Measurements from ENCODE around the gene OBSCN.

Gene OBSCN

DNA sequence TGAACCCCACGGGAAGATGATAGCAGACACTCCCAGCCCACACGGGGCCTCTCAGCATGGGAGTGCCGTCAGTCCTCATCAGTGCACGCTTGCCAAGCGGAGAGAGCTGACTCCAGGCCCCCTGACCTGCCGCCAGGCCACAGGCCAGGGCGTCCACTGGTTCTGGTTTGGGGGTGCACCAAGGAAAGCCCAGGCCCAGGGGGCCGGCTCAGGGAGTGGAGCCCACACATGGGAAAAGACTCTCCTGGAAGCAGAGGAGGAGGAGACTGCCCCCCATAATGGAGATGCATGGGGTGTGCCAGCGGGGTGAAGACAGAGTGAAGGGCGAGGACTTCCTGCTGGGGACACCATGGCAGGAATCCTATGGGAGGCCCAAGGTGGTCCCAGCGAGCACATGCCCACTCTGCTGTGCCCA lies 192.4 kb downstream of the OBSCN start:
- DNase-seq (ENCODE audit: low read depth in 2 of 2), result no peak

DNA sequence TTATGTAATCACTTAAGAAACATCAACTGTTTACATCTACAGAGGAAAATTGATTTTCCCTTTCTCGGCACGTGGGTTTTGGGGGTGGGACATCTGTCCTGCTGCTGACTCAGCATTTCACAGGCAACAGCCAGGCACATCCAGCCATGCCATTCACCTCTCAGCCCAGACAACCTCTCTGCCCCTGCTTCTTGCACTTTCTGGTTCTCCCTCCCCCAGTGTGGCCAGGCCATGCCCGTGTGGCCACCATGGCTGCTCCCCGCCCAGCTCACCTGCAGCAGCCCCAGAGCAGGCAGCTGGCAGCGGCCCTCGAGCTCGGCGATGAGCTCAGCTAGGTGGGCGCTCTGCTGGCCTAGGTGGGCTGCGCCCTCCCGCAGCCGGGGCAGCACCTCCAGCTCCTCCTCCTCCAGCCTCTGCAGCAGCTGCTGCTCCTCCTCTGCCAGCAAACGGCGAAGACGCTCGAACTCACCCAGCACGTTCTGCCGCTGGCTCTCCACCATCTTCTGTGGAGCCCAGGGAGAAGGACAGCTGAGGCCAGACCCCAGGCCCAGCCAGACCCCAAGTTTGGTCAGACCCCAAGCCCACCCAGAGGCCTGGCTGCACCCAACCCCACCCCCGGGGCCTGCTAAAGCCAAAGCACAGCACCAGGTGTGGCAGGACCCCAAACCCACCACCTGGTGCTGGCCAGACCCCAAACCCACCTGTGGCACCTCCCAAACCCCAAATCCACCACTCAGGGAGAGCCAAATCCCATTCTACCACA lies 193.0 kb downstream of the OBSCN start:
- no peak for DNase-seq (ENCODE audit: low read depth in 2 of 2)

DNA sequence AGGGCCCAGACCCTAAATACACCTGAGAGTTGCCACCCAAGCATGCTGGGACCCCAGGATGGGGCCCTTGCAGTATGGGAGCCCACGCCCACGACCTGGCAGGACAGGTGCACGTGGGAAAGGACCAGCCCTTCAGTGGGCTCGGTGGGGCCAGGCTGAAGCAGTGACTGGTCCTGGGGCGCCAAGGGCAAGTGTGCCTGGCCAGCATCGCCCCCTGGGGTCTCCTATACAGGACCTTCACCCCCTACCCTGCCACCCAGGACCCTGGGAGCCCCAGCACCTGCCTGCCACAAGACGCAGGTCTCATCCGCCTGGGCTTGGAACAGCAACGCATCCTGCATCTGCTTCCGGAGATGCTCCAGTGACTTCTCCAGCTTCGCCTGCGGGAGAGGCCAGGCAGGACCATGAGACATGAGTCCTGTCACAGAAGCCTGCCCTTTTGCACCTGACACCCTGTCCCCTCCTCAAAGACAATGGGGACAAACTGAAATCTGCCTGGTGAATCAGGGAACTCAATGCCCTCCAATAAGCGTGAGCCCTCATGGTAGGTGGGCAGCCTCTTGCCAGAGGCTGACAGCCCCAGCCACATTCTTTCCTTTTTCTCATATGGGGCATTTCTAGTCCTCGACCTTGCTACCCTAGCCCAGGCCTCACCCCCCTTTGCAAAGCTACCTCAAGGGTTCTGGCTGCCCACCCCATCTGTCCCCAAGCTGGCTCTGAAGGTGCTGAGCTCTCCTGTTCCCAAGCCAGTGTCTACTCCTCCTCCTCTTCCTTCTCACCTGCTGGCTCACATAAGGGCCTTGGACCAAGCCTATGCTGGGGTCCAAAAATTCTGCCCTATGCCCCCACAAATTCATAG lies 194.2 kb downstream of the OBSCN start:
- DNase-seq (ENCODE audit: low read depth in 2 of 2), result no peak

DNA sequence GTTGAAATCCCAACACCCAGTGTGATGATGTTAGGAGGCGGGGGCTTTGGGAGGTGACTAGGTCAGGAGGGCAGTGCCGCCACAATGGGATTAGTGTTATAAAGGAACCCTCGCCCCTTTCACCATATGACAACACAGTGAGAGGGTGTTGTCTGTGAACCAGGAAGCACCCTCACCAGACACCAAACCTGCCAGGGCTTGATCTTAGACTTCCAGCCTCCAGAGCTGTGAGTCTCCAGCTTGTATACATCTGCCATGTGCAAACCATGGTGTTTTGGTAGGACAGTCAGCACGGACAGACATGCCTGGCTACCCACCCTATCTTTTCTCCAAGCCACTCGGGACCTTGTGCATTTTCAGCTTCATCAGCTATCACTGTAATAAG lies 194.8 kb downstream of the OBSCN start:
- DNase-seq (ENCODE audit: low read depth in 2 of 2), result no peak

DNA sequence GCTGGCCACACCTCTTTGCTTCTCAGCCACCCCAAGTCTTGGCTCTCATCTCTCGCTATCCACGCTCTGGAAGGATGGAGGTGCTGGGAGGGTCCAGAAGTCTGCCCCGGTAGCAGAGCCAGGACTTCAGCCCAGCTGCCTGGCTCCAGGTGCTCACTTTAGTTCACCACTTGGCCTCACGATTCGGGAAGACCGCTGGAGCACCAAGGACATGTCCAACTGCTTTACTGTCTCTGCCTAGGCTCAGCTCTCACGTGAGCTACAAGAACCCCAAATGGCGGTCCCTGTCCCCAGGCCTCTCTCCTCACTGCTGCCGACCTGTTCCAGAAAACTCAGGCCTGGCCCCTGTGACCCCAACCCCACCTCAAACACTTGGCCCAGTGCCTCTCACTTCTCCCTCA lies 195.4 kb downstream of the OBSCN start:
- no peak for DNase-seq (ENCODE audit: low read depth in 2 of 2)

DNA sequence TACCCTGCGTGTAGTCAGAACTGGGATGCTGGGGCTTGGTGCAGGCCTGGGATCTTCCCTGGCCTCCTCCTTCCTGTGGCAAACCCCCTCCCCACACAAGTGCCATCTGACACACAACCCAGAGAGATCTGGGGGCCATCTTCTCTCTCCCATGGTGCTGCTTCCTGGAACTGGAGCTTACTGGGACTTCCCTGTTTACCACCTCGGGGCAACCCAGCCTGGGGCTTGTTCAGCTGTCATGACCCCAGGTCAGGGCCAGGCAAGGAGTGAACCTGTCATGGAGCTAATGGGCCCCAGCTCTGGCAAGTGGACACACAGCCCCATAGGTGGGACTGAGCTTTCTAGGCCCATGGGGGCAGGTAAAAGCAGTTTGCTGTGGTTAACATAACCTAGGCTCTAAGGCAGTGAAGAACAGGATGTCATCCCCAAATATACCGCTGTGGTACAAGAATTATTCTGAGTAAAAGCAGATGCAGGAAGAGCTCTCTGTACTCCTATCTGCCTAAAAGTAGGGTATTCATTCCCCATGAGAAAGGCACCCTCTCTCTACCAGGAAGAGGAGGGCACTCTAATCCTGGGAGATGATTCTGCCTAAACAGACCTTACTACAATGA lies 196.4 kb downstream of the OBSCN start:
- DNase-seq (ENCODE audit: low read depth in 2 of 2), result no peak

DNA sequence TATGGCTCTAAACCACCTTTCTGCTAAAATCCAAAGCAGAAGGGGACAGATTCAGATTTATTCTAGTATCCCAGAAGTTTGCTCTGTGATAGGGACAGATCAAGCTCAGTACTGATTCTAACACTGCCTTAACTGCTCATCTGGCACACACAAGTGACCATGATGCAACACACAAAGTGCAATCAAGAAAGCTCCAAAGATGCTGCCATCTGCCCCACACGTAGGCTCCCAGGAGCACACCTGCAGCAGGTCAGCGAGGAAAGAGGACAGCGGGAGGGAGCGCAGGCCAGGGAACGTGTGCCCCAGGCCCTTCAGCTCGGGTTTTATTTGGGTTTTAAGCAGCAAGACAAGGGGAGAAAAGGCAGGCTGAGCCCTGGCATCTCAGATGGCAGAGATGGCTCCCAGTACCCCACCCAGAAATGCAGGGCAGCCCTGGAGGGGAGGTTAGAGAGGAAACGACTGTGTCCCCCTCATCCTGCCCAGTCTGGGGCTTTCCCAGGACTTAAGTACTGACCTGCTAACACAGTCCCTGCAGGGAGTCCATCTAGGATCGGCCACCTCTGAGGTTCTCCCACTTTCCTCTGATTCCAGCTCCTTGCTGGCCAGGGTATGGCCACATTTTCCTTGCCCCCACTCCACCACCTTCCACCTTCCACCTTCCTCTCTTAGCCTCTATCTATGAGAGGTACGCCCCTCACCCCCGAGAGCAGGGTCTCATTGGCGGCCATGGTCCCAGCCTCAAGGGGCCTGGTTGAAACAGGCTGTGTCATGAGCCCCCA lies 197.5 kb downstream of the OBSCN start:
- DNase-seq (ENCODE audit: low read depth in 2 of 2), result no peak

DNA sequence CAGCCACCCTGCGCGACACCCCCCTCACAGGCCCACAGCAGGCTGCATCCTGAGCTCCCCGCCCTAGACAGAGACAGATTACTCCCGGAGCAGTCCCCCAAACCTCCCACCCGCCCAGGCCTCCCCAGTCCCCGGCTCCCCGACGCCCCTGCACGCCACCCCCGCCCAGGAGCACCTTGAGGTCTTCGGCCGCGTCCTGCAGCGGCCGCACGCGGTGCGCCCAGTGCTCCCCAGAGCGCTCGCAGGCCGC lies 198.1 kb downstream of the OBSCN start:
- no peak for DNase-seq (ENCODE audit: low read depth in 2 of 2)

DNA sequence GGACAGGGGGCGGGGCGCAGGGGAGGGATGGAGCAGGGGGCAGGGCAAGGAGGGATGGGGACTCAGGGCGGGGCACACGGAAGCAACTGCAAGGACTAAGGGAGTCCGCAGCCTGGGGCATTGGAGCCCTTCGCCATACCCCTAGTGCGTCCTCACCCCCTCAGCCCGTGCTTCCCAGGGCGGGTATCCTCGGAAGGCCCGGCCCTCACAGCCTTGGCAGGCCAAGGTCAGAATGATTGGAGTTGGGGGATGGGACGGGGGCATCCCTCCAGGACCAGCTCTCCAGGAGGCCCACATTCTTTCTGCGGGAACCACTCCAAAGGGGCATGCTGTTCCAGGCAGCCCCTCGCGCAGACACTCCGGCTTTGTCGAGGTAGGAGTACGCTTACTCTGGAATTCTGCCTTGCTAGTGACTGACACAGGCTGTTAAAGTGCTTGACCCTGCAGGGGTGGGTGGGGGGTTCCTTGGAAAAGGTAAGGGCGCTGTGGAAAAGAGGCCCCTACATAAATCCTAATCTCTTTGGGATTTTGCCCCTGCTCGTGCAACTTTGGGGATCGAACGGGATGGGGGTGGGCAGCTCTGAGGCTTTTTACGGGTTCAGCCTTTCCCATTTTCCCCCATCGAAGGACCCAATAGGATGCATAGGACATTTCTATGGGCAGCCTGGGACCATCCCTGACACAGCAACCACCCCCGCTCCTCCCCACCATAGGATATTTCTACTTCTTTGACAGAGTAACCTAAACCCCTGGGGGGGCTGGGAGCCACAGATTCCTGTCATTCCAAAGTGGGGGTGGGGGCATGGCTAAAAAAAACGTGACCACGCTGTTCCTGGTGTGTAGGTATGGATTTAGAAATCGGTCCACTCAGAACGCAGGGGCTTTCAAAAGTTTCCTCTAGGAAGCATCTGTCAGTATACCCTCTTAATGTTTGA lies 199.5 kb downstream of the OBSCN start:
- DNase-seq (ENCODE audit: low read depth in 2 of 2), result no peak

DNA sequence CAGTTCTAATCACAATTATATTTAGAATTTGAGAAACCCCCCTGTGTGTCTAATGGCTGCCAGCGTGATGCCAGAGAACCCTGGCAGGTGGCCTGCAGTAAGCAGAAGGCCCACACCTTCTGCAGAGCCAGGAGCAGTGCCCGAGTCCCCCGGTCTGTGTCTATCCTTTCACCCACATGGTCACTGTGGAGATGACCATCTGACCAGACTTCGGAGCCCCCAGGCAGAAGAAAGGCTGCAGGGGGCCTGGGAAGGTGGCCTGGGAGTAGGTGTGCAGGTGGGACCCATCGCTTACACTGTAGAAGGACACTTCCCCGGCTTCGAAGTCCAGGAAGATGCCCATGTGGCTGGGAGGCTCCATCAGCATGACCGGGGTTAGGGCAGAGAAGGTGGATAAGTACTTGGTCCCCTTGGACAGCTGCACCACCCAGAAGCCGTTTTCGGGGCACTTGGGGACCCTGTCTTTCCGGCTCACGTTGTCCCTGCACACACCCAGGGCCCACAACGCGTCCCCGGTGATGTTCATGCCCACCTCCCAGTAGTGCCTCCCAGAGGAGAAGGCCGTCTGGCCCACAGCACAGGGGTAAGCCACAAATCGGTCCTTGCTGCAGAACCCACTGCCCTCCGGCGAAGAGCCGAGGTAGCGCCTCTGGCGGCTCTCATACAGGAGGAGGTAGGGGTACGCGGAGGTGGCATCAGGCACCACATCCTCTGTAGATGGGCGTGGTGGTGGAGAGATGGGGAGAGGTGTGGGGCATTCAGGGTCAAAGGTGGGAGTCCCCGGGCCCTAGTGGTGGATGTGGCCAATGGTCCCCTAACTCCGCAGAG lies 200.4 kb downstream of the OBSCN start:
- DNase-seq (ENCODE audit: low read depth in 2 of 2), result no peak

DNA sequence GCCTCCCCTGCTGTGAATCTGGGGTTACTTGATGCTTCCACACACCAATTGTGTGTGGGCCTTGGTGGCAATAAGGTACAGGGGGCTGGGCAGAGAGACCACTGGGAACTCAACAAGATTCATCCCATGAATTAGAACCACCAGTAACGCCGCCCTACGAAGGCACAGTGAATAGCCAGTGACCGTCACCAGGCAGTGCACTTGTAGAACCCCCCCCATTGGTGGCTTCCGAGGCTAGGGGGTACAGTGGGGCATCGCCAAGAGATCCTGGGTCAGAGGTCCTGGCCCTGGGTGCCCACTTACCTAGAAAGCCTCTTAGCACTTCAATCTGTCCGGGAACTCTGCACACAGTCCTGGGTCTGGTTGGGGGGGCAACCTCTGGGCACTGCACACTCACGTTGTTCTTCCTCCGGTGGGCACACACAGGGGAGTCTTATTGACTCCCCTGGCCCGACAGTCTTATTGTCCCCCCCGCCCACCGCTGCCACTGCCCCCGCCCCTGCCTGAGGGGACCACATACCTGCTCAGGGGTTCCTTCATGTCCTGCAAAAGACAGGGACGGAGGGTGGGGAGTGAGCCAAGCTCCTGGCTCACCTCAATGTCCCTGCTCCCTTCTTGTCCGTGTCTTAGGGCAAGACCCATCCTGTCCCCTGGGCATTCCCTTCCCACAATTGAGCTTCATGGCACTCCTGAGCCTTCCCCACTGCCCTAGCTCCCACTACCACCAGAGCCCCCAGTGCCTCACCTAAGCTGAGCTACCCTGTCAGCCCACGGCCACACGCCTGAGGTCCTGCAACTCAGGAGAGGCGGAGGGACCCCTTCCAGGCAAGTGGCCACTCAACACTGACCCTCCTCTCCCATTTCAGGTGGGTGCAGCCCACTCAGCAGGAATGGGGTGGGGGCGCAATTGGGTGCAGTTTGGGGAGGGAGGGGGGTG lies 201.3 kb downstream of the OBSCN start:
- no peak for DNase-seq (ENCODE audit: low read depth in 2 of 2)

DNA sequence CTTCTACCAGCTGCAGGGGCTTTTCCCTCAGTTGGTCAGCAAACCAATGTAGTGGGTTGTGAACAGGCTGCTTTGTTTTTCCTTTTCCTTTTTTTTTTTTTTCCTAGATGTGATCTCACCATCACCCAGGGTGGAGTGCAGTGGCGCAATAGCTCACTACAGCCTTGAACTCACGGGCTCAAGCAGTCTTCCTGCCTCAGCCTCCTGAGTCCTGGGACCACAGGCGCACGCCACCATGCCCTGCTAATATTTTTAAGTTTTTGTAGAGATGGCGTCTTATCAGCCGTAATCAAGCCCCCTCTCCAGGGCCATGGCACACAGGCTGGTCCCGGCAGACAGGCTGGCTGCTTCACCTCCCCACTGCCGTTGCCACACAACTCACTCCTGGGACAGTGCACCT lies 202.2 kb downstream of the OBSCN start:
- DNase-seq (ENCODE audit: low read depth in 2 of 2), result no peak

DNA sequence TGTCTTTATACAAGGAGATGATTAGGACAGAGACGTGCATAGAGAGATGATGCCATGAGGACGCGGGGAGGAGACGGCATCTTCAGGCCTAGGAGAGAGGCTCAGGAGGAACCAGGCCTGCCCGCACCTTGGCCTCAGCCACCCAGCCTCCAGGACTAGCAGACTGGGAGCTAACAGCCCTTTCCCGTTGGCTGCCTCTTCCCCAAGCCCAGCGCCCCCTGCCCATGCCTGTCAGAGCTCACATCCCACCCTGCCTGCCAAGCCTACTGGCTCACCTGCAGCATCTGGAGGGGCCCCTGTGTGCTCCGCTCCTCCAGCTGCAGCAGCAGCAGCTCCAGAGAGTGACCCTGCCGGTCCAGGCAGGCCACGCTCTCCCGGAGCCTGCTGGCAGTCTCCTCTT lies 202.8 kb downstream of the OBSCN start:
- no peak for DNase-seq (ENCODE audit: low read depth in 2 of 2)

DNA sequence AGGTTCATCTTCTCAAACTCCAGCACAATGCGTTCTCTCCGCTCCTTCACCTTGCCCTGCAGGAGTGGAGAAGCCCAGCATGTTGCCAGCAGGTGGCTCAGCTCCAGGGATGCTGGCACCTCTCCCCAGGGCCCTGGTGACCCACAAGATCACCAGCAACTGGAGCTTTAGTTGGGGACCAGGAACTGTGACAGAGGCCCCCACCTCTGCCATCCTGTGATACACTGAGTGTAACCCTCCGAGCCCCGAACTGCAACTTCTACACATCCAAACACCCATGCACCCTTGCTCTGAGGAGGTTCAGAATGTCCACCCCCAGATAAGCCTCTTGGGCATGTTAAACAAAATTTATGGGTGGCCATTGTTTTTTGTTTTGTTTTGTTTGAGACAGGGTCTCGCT lies 203.3 kb downstream of the OBSCN start:
- no peak for DNase-seq (ENCODE audit: low read depth in 2 of 2)

DNA sequence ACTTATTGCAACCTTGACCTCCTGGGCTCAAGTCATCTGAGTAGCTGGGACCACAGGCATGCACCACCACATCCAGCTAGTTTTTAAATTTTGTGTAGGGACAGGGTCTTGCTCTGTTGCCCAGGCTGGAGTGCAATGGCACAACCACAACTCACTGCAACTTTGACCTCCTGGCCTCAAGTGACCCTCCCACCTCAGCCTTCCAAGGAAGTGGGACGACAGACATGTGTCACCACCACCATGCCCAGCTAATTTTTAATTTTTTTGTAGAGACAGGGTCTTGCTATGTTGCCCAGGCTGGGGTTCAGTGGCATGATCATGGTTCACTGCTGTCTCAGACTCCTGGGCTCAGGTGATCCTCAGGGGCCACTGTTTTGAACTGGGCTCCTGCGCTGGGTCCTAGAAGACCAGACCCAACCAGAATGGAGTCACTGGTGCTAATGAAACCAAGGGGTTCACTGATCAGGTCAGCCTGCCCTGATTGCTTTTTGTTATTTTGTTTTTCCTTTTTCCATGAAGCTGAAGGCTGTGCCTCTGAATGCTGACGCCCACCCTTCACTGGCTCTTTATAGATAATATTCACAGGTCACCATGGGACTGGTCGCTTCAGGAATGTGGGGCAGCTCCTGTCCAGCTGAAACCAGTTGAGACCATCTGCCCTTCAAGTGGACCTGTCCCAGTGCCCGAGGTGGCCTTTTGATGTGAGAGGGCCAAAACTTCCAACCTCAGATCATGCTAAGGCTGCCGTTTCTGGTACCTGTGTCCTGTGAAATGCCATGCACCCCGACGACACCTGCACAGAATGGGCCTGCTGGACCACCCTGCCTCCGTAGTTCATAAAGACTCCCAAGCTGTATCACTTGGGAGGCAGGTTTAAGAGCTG lies 203.9 kb downstream of the OBSCN start:
- no peak for DNase-seq (ENCODE audit: low read depth in 2 of 2)

DNA sequence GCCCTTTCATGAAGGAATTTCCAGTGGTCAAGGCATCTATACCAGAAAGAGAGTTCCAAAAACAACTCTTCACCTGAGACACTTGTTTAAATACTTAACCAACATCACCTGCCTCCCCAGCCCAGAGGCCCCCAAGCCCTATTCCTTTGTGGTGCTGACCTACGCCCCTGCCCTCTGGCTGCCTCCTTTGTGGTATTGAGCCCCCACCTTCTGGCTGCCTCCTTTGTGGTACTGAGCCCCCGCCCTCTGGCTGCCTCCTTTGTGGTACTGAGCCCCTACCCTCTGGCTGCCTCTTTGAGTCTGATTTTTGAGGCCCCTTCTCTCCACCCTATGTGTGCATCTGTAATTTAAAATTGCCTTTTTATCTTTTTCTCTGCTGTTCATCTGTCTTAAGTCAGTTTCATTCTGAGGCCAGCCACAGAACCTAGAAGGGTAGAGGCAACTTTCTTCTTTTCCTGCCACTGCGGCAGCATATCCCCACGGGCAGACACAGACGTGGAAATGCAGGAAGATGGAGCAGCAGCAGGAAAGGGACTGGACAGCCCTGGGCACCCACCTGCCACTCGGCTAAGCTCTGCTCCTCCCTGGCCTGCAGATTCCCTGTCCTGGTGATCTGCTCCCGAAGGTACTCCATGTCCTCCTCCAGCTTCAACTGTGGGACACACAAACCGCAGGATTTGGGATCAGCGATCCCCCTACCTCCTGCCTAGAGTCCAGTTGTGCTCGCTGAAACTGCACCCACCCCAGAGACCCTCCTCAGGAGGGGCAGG lies 205.6 kb downstream of the OBSCN start:
- no peak for DNase-seq (ENCODE audit: low read depth in 2 of 2)

DNA sequence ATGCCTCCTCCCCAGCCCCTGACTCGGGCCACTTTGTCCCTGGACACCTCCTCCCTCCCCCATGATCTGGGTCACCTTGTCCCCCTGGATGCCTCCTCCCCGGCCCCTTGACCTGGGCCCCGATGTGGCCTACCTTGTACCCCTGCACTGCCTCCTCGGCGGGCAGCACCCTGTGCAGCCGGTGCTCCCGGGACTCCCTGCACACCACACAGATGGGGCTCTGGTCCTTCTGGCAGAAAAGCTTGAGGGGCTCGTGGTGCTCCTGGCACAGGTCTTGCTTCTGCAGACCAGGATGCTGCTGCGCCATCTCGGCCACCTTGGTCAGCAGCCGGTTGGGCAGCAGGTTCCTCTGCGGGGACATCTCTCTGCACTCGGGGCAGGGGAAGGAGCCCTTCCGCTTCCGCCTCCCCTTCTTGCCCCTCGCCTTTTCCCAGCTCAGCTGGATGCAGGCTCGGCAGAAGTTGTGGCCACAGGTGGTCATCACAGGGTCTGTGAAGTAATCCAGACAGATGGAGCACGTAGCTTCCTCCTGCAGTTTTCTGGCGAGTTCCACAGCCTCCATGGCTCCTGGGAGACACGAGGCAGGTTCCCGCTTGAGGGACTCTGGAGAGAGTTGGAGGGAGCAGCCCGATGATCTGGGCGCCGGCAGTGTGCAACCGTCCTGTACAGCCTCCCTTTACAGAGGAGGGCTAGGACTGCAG lies 206.8 kb downstream of the OBSCN start:
- DNase-seq (ENCODE audit: low read depth in 2 of 2), result no peak
